ENCODE measurements around the gene LRRK2.
"Not testable (repeated sequence)": the region's sequence is repeated elsewhere in the genome, so short reads cannot be mapped to it uniquely, and the experiment has no call there.

LRRK2 gene

GRCh38 chr12:40248585-40249297 lies 23.9 kb downstream of the LRRK2 start:
- no peak for DNase-seq (ENCODE audit: low read depth)

DNA sequence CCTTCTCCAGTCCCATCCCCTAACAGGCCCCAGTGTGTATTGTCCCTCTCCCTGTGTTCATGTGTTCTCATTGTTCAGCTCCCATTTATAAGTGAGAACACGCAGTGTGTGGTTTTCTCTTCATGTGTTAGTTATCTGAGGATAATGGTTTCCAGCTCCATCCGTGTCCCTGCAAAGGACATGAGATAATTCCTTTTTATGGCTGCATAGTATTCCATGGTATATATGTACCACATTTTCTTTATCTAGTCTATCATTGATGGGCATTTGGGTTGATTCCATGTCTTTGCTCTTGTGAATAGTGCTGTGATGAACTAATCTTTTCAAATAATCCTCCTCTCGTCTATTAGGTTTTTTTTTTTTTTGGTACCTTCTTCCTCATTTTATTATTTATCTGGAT lies 25.9 kb downstream of the LRRK2 start:
- not testable (repeated sequence) for DNase-seq (ENCODE audit: low read depth)

DNA sequence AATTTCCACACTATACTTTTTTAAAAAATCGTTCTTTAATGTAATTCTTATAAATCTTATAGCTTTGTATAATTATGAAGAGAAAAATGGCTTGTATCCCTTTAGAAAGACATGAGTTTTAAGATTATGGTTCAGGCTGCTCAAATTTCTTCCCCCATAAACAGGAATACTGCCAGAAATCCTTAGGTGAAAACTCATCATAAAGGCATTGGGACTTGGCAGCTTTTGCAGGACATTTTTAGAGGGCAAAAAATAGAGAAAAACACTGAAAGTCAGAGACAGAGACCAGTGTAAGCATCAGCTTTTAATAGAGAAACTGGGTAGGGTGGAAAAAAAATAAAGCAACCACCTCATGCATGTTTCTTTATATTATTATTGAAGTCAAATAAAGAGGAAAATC lies 29.1 kb downstream of the LRRK2 start:
- no peak for DNase-seq (ENCODE audit: low read depth)

DNA sequence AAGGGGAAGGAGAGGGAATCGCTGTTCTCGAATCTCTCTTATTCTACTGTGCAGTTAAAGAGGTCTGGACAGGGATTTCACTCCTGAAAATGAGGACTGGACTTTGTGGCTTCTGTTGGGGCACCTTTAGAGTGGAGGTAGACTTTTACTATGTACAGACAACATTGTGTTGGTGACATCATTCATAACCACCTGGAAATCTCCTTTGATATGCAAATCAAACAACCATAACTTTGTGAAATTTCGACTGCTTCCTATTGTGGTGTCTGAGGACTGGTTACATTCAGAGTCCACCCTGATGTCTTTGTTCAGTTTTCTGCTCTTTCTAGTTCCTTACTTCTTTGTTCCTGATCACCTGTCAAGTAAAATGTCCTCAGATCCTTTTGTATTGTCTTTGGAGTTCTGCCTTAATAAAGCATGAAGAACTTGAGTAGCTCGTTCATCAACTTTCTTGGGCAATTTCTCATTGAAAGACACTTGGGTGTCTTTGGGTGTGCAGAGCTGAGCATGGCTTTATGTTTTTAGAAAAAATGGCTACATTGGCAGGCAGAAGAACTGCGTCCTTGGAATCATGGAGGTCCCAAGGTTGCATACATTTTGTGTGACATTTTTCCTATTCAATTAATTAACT lies 29.8 kb downstream of the LRRK2 start:
- DNase-seq (ENCODE audit: low read depth): no peak

DNA sequence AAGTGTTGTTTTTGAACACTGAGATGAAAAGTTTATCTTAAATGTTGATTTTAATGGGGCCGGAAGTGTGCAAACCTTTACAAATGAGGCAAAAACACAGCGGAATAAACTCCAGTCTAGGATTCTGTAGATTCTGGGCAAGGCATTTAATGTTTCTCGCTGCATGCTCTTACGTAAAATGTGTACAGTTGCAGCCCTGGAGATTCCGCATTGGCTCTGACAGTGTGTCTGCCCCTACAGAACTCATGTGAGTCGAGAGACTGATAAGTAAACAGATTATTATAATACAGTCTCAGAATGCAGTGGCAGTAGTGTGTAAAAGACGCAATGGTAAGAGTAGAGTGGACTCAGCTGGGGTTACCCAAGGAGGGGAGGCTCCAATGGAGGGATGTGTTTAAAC lies 33.6 kb downstream of the LRRK2 start:
- no peak for DNase-seq (ENCODE audit: low read depth)

DNA sequence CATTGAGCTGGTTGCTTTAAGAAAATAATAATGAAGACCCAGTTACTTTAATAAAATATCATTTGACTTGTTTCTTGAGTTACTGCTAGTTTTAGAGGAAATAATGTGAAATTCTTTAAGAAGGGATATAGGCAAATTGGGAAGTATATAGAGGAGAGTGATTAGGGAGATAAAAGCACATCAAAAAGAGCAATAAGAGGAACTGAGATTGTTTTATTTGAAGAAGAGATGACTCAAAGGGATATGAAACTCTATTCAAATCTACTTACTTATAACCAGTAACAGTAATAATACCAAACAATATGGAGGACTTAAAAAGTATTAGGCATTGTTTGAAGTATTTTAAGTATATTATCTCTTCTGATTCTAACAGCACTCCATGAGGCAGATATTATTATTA lies 37.1 kb downstream of the LRRK2 start:
- no peak for DNase-seq (ENCODE audit: low read depth)

- no peak for DNase-seq (ENCODE audit: low read depth)
Measured at GRCh38 chr12:40262657-40263056, 37.9 kb downstream of the LRRK2 start.

DNA sequence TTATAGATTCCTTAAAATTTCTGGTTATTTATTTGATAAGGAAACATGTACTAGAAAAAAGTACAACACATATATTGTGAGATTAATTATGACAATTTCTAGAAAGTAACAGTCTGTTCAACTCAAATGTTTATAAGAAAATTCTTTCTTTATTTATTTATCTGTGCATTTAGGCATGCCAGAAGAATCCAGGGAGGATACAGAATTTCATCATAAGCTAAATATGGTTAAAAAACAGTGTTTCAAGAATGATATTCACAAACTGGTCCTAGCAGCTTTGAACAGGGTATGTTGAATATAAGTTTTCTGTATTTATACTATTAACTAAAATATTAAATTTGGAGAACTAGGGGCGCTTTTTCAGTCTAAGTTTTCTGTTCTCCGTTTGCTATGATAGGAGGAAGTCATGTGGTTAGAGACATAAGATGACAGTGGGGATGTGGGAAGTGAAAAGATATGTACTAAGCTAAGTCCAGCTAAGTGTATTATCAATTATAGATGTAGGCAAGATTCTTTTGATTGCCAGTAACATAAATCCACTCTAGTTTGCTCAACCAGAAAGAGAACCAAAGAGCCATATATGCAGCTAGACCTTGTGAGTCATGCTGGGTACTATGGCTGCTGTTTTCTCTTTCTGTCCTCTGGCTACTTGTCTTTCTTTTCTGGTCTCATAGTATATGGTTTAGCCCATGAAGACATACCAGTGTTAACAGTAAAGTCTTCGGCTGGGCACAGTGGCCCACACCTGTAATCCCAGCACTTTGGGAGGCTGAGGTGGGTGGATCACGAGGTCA lies 39.0 kb downstream of the LRRK2 start:
- DNase-seq (ENCODE audit: low read depth): no peak

DNA sequence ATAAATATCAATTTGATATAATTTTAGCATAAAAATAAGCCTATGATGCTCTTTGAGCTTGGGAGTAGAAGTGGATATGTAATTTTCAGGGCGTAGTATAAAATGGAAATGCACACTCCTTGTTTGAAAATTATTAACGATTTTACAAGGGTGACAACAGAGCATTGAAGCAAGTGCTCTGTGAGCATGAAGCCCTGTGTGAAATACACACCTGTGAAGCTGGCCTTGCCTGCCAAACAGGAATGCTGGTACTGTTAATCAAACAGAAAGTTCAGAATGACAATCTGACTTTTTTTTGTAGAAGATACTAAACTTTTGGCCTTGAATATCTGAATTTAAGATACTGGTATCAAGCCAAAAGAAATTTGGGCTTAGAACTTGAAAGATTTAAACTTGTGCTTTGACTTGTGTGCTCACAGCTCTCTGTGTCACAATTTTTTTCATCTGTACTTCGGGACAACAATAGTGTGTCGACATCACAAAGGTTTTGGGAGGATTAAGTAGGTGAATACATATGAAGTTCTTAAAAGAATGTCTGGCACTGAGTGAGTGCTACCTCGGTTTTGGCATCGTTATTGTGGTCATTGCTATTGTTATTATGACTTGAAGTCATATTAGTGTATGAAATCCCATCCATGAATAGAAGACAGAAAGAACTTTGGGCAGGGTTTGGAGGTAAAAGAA lies 47.3 kb downstream of the LRRK2 start:
- no peak for DNase-seq (ENCODE audit: low read depth)

DNA sequence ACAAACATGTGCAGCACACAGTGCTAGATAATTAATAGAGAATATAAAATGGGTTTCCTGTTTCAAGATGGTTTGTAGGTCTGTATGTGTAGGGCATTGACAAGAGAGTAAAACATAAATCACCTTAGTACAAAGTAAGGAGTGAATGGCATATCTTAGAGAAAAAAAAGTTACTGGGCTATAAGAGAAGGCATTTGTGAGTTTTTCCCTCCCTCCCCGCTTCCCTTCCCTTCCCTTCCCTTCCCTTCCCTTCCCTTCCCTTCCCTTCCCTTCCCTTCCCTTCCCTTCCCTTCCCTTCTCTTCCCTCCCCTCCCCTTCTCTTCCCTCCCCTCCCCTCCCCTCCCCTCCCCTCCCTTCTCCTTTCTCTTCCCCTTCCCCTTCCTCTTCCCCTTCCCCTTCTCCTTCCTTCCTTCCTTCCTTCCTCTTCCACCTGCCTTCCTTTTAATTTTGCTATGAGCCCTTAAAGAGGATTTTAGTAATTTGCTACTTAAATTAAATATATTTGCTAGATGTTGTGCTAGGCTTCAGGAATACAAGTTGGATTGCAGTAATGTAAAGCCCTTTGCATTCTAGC lies 57.1 kb downstream of the LRRK2 start:
- DNase-seq (ENCODE audit: low read depth): no peak

GRCh38 chr12:40286583-40286982 lies 61.8 kb downstream of the LRRK2 start:
- no peak for DNase-seq (ENCODE audit: low read depth)

GRCh38 chr12:40287369-40287975 lies 62.7 kb downstream of the LRRK2 start:
- no peak for DNase-seq (ENCODE audit: low read depth)

GRCh38 chr12:40292788-40293429 lies 68.1 kb downstream of the LRRK2 start:
- DNase-seq (ENCODE audit: low read depth): no peak

- DNase-seq (ENCODE audit: low read depth): no peak
Measured at GRCh38 chr12:40298341-40298740, 73.5 kb downstream of the LRRK2 start.

GRCh38 chr12:40300490-40300889 lies 75.7 kb downstream of the LRRK2 start:
- no peak for DNase-seq (ENCODE audit: low read depth)

DNA sequence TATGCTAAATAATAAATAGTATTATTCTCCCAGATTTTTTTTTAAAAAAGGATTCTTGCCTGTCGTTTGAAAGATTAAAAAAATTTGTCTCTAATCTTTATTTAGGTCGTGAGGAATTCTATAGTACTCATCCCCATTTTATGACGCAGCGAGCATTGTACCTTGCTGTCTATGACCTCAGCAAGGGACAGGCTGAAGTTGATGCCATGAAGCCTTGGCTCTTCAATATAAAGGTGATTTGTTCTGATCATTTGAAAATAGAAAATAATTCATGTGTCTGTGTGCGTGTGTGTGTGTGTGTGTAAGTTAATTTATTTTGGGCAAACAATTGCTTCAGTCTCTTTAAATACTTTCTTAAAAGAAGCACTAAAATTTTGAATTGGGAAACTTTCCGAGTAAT lies 84.2 kb downstream of the LRRK2 start:
- no peak for DNase-seq (ENCODE audit: low read depth)

DNA sequence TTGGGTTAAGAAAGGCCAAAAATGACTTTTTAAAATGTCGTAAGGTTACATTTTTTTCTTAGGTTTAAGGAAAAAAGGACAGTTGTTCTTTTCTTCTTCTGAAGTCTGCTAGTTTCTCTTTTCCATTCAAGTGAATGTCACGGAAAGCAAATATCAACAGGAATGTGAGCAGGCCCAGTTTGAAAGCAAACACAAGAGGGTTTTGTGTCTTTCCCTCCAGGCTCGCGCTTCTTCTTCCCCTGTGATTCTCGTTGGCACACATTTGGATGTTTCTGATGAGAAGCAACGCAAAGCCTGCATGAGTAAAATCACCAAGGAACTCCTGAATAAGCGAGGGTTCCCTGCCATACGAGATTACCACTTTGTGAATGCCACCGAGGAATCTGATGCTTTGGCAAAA lies 85.4 kb downstream of the LRRK2 start:
- no peak for DNase-seq (ENCODE audit: low read depth)

- DNase-seq (ENCODE audit: low read depth): no peak
Measured at GRCh38 chr12:40312196-40312595, 87.4 kb downstream of the LRRK2 start.

GRCh38 chr12:40312982-40313576 lies 88.3 kb downstream of the LRRK2 start:
- no peak for DNase-seq (ENCODE audit: low read depth)

- no peak for DNase-seq (ENCODE audit: low read depth)
Measured at GRCh38 chr12:40313928-40314327, 89.1 kb downstream of the LRRK2 start.

DNA sequence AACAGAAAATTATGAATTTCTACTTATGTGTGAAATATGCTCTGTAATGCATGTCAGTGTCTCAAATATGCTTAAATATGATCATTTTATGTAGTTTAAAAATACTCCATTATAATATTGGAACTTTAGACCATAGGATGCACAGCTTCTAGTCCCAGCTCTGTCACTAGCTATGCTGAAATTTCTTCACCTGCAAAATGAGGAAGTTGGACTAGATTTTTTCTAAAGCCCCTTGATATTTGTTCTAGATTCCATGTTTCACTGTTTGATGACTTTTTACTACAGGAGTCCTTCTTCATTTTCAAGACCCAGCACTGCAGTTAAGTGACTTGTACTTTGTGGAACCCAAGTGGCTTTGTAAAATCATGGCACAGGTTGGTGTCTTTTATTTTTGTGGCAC lies 90.1 kb downstream of the LRRK2 start:
- DNase-seq (ENCODE audit: low read depth): no peak
